GM18861 (cell line): Measurements from ENCODE around the gene AK4.
A peak's percentile ranks its signal among the peaks of the same experiment; 100 is the strongest.

Experiments used
- ATAC-seq: cut with Tn5 transposase; IDR thresholded peaks from one replicate; pipeline ENCODE4 v1.9.1; 2021; ENCODE audit not compliant: unreplicated experiment

AK4 gene

DNA sequence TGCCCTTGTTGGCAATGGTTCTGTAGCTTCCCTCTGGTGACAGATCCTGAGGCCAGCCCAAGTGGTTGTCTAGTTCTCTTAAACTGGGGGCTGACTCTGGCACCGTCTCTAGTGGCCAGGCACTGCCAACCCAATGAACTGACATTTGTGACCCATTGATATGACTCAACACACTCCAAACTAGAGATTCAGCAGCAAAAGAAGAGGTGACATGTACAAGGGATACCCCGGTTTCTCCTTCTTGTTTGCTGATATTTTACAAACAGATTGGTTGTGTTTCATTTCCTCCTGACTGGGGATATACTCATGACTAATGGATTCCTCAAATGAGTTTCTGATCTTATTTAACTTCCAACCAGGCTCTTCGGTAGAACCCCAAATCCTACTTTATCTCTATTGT, 95.5 kb downstream of the AK4 start:
- no peak for ATAC-seq

DNA sequence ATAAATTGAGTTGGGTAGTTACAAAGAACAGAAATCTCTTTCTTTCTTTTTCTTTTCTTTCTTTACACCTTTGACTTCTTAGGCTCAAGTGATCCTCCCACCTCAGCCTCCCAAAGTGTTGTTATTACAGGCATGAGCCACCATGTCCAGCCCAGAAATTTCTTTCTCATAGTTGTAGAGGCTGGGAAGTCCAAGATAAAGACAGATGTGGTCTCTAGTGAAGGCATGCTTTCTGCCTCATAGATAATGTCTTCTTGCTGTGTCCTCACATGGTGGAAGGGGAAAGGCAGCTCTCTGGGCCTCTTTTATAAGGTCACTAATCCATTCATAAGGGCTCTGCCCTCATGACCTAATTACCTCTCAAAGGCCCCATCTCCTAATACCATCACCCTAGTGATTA, 97.3 kb downstream of the AK4 start:
- no peak for ATAC-seq

DNA sequence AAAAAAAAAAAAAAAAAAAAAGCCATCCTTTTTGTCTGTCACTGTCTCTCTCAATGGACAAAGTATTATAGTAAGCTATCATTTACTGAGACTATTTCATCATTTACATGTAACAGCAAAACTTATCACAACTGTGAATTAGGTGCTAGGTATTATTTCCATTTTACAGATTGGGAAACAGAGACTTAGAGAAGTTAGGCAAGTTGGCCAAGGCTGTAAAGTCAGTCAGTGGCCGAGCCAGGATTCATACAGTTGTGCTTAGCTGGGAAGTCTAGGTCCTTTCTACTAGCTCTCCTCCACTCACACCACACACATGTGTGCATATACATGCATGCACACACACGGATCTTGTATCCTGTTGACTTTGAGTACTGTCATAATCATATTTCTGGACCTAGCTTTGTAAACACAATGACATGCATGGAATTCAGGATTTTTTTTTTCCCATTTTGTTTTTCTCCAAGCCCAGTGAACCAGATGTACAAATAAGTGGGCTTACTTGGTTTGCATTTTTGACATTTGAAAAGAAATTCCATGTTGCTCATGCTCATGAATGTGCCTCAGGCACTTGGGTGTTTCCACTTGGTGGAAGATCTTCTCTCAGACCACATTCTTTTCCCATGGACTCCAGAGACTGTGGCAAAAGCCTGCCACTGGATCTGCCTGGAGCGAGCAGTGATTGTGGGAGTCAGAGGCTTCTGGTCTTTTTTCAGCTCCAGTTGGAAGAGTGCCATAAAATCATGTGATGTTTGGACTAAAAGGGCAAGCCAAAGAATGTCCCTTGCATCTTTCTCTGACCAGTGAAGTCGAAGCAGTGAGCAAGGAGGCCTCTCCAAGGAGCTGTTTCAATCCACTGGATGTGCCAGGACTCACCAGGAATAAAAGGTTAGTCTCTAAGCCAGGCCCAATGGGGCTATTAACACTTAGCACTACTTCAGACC, 99.7 kb downstream of the AK4 start:
- ATAC-seq, result no peak

DNA sequence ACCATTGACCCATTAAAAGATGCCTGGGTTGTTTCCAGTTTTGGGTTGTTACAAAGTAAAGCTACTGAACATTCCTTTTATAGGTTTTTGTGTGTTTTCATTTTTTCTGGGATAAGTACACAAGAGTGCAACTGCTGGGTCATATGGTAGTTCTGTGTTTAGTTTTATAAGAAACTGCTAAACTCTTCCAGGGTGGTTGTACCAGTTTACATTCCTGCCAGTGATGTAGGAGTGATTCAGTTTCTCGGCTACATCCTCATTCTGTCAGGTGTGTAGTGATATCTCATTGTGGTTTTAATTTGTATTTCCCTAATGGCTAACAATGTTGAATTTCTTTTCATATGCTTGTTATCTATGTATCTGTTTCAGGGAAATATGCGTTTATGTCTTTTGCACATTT, 102.8 kb downstream of the AK4 start:
- ATAC-seq, result no peak

DNA sequence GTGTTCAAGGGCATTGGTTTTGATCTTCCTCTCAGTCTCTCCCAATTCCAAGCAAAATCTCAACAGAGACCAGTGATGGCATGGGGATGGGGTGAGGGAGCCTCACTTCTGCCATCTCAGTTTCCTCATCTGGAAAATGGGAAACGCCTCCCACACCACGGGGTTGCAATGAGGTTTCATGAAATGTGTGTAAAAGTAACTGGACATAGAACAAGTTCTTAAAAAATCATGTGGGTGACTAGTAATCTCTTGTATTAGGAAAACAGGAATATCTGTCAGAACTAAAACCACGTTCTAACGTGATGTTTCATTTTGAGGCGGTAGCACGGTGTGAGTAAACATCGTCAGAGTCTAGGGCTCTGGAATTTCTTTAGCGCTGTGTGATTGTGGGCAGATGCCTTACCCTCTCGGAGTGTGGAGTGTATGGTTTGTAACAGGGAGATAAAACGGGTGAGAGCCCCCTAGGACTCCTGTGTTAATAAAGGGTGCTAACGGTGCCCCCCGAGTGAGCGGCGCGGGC, 105.9 kb downstream of the AK4 start:
- ATAC-seq, result peak; percentile 29

DNA sequence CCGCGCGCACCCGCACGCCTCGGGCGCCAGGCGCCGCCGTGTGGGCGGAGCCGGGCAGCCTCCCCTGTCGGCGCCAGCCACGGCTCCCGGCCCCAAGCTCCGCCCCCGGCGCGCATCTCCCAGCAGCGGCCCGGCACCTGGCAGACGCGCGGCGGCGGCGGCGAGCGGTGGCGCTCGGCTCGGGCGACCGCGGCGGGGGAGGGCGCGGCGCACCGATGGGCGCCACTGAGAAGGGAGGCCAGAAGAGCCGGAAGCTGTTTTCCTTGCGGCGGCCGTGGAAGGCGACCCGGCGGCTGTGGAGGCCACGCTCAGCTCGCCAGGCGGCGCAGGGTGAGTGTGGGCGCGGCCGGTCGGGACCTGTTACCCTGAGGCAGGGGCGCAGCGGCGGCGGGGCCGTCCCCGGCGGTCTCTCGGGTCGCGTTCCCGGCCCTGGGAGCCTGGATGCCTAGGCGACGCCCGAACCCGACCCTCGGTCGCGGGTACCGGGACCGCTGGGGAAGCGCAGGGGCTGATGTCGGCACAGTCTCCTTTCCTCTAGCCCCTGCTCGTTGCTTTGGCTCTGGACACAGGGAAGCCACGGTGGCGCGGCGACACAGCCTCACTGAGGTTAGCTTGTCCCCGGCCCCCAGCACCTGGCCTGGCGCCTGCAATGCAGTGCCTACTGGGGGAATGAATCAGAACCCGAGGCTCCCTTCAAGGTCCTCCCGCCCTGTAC, 106.5 kb downstream of the AK4 start:
- ATAC-seq, result peak; percentile 92

DNA sequence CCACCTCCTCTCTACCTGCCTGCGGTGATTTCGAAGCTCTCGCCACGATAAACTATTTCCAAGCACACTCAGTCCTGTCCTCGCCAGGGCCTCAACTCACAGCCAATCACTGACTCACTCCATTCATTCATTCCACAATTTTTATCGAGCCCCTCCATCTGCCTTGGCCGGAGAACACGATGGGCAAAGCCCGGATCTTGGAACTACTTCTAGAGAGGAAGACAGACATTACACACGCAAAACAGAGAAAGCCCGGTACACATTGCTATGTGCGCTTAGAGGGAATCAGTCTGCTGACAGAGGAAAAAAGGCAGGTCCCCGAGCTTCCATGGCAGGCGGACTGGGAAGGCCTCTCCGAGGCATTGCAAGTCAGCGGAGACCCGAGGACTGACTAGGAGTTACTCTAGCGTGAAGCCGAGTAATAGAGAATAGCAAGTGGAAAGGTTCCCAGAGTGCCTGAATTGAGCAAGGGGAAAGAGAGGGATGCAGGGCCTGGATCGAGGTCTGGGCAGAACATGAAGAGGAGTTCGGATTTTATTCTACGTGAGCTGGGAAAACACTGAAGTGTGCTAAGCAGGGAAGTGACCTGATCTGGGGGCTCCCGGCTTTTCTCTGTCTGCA, 107.1 kb downstream of the AK4 start:
- no peak for ATAC-seq

DNA sequence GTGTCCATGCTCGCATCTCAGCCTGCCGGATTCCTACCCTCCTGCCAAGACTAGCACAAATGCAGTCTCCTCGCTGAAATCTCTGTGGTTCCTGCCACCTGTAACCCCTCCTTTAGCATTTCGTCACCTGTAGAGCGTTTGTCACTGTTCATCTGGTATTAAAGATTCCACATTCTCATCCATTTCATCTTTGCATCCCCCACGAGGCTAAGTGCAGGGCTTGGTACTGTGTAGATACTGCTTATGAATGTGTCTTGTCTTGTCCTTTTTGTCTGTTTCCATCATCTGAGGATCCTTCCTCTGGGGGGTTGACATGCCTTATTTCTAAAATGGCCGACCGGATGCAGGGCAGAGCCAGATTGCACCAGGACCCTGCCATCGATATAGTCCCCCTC, 107.7 kb downstream of the AK4 start:
- ATAC-seq, result no peak

DNA sequence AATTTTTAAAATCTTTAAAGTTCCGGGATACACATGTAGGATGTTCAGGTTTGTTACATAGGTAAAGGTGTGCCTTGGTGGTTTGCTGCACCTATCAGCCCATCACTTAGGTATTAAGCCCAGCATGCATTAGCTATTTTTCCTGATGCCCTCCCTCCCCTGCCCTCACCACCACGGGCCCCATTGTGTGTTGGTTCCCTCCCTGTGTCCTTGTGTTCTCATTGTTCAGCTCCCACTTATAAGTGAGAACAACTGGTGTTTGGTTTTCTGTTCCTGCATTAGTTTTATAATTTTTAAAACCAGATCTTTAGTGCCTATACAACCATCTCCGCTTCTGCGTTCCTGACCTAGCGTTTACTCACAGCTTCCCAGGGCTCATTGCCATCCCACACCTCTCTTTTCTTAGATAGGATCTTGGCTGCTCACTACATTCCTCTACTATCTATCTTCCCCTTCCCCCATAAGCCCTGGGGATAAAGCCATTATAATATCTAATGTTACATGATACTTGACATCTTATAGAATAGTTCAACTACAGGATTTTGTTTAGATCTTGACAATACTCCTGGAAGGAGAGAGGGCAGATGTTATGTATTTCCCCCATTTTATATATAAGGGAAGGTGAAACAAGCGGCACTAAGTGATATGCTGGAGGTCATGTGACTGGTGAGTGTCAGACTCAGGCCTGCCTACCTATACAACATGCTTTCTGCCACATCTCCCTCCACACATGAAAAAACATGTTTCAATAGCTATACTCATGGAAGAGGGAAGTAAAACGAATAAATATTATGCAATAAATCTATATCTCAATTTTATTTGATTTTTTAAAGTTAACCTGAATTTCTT, 109.1 kb downstream of the AK4 start:
- no peak for ATAC-seq

DNA sequence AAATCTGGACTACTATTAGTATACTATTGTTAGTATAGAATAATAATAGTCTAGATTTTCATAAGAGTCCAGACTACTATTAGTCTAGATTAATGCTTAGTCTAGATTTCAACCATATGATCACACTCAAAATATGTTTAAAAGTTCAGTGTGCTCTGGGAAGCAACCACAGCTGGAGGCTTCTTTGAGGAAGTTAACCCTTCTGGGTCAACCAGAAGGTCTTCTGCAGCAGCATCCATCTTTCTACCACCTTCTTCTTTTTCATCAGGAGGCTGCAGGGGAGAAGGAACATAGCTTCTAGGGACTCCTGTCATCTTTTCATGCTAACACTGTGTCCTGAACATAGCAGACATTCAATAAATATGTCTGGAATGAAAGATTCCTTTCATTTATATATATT, 110.1 kb downstream of the AK4 start:
- ATAC-seq, result no peak

DNA sequence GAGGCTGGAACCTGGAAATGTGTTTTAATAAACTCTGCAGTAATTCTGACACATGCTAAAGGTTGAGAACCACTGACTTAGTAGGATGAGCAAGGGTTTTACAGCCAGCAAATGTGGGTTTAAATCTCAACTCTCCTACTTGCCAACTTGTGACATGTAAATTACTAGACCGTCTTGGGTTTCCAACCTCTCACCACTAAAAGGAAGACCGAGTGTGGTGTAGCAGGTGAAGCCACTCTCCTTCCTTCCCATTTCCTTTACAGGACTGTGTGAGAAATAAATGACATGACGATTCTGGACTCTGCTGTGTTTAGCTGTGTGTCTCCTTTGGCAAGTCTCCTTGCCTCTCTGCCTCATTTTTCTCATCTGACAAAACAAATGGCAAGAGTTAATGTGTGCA, 111.8 kb downstream of the AK4 start:
- ATAC-seq, result no peak

DNA sequence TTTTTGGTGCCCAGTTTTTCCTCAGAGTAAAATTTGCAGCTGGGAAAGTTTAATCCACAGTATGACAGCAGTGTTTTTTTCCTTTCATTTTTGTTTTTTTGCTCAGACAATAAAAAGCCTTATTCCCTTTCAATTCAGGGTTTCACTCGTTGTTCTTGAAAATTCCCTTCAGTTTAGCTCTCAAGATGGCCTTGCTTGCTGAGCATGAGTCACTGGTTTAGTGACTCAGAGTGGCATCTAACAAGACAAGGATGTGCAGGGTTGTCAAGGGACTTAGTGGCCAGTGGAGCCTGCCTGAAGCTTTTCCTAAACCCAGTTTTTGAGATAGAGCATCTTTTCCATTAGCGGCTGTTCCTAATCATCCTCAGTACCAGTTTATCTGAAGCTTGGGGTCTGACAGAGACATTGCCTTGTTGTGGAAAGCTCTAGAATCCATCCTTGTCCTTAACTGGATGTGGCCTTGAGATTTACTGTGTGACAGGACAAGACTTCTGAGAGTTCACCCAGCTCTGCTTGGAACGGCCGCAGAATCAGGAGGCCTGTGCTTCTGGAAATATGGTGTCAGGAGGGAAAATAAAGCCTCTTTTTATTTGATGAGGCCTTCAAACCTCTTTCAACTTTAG, 113.0 kb downstream of the AK4 start:
- no peak for ATAC-seq

DNA sequence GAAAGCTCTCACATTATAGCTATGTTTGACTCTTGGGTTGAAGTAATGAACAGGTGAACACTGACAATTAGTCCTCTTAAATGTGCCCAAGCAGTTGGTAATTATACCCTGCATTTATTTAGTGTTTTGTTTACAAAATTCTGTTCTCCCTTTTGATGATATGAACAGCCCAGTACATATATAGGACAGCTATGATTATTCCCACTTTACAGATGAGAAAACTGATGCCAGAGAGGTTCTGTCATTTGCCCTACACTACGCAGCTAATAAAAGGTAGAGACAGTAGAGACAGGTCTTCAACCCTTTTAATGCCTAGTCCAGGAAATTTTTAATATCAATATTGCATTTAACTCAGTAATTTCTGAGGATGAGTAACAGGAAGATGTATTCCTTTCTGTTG, 115.3 kb downstream of the AK4 start:
- no peak for ATAC-seq

DNA sequence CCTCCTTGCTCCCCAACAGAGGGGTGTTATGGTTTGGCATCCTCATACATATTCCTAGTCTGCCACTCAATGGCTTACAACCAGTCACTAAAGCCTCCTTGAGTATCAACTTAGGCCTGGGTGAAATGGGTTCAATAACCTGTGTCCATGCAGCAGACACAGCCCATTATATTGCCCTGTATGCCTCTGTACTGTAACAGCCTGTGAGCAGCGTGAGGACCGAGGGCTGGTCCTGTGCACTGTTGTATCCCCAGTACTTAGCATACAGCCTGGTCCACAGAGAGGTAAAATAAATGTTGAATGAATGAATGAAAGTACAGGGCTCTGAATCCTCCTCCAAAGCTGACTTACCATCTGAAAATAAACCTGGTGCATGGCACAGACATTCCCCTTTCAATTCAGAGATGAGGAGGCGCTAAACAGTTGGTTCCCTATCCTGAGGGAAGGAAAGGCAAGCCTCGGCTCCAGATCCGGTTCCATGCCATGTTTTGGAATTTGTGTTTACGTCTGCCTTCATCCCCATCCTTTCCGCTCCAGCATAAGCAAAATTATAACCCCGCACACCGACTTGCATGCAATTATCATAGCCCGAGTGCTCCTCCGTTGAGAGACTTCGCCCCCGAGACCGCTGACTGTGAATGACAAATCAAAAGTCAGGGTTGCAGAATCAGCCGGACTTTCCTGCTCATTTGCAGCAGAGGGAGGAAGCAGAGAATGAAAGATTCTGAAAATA, 116.4 kb downstream of the AK4 start:
- ATAC-seq, result no peak

DNA sequence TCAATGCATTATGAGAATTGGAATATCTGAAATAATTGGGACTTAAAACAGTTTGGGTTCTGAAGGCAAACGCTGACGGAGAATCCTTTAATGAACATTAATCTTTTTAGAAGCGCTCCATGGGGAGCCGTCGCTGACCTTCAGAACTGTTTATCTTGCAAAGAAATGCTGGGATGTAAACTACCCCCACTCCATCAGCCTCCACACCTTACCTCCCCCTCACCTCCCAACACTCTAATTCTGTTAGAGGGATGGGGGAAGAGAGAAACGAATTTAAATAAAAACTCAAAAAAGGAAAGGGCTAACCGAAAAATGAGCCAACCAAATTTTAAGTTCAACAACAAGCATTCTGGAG, 117.3 kb downstream of the AK4 start:
- ATAC-seq, result no peak

DNA sequence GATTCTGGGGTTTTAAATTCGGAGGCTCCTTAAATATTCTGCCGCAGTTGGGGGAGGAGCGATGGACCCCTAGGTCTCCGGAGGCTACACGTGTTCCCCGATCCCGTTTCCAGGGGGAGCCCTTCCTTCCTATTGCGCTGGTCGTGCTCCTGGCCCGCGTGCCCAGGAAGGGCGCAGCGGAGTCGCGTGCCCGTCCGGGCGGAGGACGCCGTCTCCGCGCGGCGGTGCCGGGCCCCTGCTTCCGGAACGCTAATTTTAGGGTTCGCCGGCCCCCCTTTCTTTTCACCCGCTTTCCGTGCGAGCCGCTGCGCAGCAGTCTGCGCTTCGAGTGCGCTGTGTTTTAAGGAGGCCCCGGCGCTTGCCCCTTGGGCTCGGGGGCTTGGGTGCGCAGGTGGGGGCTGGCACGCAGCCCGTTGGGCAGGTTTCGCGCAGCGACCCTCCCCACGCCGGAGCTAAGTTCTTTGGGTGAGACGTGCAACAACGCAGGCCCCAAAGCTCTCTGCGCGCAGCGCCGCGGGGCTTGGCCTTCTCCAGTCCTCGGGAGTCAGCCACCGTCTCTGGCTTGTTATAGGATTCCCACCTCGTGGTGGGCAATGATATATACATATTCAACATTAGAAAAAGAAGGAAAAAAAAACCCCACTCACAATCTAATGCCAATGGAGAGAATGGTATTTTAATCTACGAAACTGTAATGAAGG, 117.8 kb downstream of the AK4 start:
- ATAC-seq, result peak; percentile 52

DNA sequence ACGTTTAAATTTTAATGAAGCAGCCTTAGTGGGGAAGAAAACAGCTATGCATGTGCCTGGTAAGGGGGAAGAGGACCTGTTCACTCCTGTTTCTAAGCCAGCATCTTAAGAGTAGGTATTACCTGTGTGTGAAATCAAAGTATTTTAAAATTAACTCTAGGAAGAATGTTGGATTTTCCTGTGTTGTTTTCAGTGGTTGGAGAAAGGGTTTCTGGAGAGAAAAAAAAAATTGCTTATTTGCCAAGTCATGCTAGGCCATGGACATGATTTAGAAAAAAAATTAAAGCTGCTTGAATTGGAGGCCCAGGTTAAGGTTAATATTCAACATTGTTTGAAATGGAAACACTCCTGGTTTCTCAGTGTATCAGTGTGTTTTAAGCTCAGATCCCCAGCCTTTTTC, 118.5 kb downstream of the AK4 start:
- no peak for ATAC-seq

DNA sequence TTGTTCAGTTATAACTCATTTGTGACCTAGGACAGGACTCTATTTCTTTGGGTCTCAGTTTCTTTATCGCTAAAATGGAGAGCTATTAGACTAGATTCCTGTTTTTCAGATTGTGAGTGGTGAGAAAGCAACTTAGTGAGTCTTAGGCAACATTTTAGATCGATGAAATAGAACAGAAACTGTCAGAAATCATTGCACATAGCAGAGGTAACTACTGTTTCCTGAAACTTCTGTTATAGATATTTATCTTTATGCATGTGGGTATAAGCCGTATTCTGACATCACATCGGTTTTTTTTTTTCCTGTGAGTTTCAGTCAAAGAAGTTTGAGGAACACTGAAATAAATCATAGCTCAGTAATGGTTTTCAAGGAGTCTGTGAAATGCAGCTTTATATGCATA, 119.3 kb downstream of the AK4 start:
- no peak for ATAC-seq

DNA sequence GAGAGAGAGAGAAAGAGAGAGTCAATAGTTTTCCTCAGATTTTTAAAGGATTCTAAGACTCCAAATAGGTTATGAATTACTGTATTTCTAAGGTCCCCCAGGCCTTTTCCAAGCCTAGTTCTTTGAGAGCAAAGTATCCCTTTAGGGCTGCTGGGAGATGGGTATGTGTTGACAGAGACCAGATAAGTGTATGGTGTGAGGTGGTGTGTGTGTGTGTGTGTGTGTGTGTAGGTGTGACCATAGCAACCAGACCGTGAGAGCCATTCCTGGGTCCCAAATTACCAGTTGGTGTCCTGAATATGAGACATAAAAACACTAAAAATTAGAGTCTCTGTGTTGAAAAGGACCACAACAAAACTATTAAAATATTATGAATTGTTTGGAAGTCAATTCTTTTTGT, 119.7 kb downstream of the AK4 start:
- ATAC-seq, result no peak
